GM21529 (cell line): ENCODE measurements around the gene CCT6A.
"Not testable (repeated sequence)": the region's sequence is repeated elsewhere in the genome, so short reads cannot be mapped to it uniquely, and the experiment has no call there.

Source experiments
- ATAC-seq: cut with Tn5 transposase; IDR thresholded peaks from one replicate; pipeline ENCODE4 v1.9.1; 2021; ENCODE audit not compliant: unreplicated experiment

The CCT6A gene

GRCh38 chr7:56097700-56098099, 46.1 kb downstream of the CCT6A start:
- no peak for ATAC-seq

- ATAC-seq = not testable (repeated sequence)
These were observed 46.8 kb downstream of the CCT6A start for GRCh38 chr7:56098187-56099008.

- no peak for ATAC-seq
These were observed 48.1 kb downstream of the CCT6A start for GRCh38 chr7:56099653-56100052.

GRCh38 chr7:56104138-56104537, 52.6 kb downstream of the CCT6A start:
- not testable (repeated sequence) for ATAC-seq

GRCh38 chr7:56105508-56105907, 53.9 kb downstream of the CCT6A start:
- ATAC-seq = no peak

GRCh38 chr7:56106108-56107073, 54.8 kb downstream of the CCT6A start, which contains the start of gene CHCHD2:
CHCHD2 (minus strand) TSS chr7:56106476; CDS start chr7:56106413, 63 bp downstream.
- peak; percentile 99 for ATAC-seq

- ATAC-seq = no peak
These were observed 56.3 kb downstream of the CCT6A start for GRCh38 chr7:56107954-56108258.

GRCh38 chr7:56110611-56111010, 59.0 kb downstream of the CCT6A start:
- ATAC-seq = no peak

GRCh38 chr7:56112244-56112643, 60.7 kb downstream of the CCT6A start:
- not testable (repeated sequence) for ATAC-seq
